Lung (tissue), 16 donors: Measurements from ENCODE around the gene IGSF23. TPM values are rescaled to one million over a fixed set of nuclear protein-coding genes. Genes with fewer than 3 reads are reported as not detected.

ENCODE experiments used
- ATAC-seq: fragments of 200-7000 bp; cut with Tn5 transposase; one replicate; pipeline ENCODE4 v1.9.1; 2020; ENCODE audit warnings: moderate number of reproducible peaks; ENCODE audit not compliant: insufficient read depth, low FRiP score
- DNase-seq, 3 donors: peaks; one replicate each; pipeline ENCODE4 v3.0.0-alpha.2; 2013 to 2017
- H3K27ac ChIP-seq, 2 donors: one replicate each; pipeline ENCODE4 v1.5.1; 2013; ENCODE audit warnings: mild to moderate bottlenecking in 2 of 2, moderate library complexity in 2 of 2, control low read depth in 1 of 2, inconsistent platforms in 1 of 2, low read depth in 1 of 2, low read length in 1 of 2
- H3K27me3 ChIP-seq, 3 donors: one replicate each; pipeline ENCODE4 v1.5.1; 2013; ENCODE audit warnings: low read length in 2 of 3; ENCODE audit not compliant: control insufficient read depth in 3 of 3, insufficient read depth in 3 of 3
- H3K36me3 ChIP-seq, 4 donors: one replicate each; pipeline ENCODE4 v1.5.1; 2013; ENCODE audit warnings: low read length in 4 of 4, mild to moderate bottlenecking in 1 of 4, moderate library complexity in 1 of 4; ENCODE audit not compliant: control insufficient read depth in 4 of 4, insufficient read depth in 4 of 4
- H3K4me1 ChIP-seq, 5 donors: one replicate each; pipeline ENCODE4 v1.5.1; 2013; ENCODE audit warnings: low read length in 5 of 5, mild to moderate bottlenecking in 2 of 5, moderate library complexity in 1 of 5; ENCODE audit not compliant: control insufficient read depth in 5 of 5, insufficient read depth in 5 of 5
- H3K4me3 ChIP-seq: one replicate; pipeline ENCODE4 v1.5.1; 2013; ENCODE audit warnings: mild to moderate bottlenecking, control low read depth, moderate library complexity
- H3K9ac ChIP-seq, 2 donors: one replicate each; pipeline ENCODE4 v1.5.1; 2013; ENCODE audit warnings: low read length in 2 of 2, control low read depth in 1 of 2; ENCODE audit not compliant: insufficient read depth in 1 of 2
- H3K9me3 ChIP-seq, 4 donors: one replicate each; pipeline ENCODE4 v1.5.1; 2013; ENCODE audit warnings: low read length in 3 of 4, mild to moderate bottlenecking in 1 of 4, moderate library complexity in 1 of 4; ENCODE audit not compliant: control insufficient read depth in 4 of 4, insufficient read depth in 3 of 4
- WGBS, 2 donors: extraction: QIAGEN DNeasy Blood & Tissue Kit; methylation state at CpG; one replicate each; pipeline ENCODE4 v1.1.7; 2013; 5-methylcytosine and 5-hydroxymethylcytosine counted together
- long read RNA-seq, 5 donors: transcript quantifications; one replicate each; lab custom pipeline, GENCODE V29; 2026
- polyA plus RNA-seq, 2 donors: library from polyadenylated mRNA; stranded (reverse); fragments of 200-250 nt; gene quantifications; one replicate each; pipeline ENCODE4 v1.2.1, GENCODE V29; 2013
- total RNA-seq, 2 donors: library from RNA; depleted of rRNA in 1 of 2; stranded (reverse); fragments of >200 nt in 1 of 2; gene quantifications; one replicate each; pipeline ENCODE4 v1.2.1, GENCODE V29; 2014 to 2021
- TF ChIP-seq, protein P1 (sequence below): IDR thresholded peaks from 2 replicates; pipeline ENCODE4 v1.5.1; 2012; ENCODE audit warnings: mild to moderate bottlenecking; ENCODE audit errors: control extremely low read depth, extremely low read depth
- donor health status: control.
- donor health status: control.
- donor health status: Bipolar disorder and iron deficiency.
- donor health status: healthy.
- donor health status: DM: yes; HTN: yes; CAD: no.

The IGSF23 gene
- total RNA-seq (not detected), polyA plus RNA-seq (not detected)
- long read RNA-seq, donor 1: 0 reads
- long read RNA-seq, donor 2: 0 reads
- long read RNA-seq, donor 3: 0 reads
- long read RNA-seq, donor 4: 0 reads
- long read RNA-seq, donor 5: 0 reads

DNA sequence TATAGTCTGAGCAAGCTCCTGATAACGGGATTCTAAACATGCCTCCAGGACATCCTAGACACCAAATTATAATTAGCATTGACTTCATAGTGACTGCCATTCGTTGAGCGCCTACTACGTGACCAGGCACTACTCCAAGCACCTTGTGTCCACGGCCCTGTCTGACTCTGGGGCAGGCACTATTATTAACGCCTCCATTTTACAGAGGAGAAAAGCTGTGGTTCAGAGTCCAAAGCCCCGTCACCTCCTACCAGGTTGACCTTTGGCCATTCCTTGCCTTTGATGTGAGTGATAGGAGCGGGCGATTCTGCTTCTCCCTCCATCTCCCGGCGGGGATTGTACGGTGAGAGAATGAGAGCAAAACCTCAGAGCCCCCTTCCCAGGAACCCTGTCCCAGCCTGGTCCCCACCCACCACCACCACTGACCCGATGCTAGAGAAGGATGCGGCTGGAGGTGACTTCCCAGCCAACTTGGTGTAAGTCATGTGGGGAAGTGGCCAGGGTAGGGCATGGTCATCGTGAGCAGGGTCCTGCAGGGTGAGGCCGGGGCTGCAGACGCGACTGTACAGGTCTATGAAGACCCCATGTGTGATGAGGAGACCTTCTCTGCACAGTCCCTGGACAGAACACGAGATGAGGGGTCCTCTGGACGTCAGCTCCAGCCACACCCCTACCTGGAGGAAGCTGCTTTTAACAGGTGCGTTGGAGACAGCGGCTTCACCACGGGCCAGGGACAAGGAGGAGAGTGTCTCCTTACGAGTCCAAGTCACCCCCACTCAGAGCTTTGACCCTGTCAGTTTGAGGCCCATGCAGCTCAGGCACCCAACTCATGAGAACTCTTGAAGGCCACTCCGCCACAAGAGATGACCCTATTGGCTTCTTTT, at the start of gene IGSF23:
TSS of gene IGSF23 (plus strand) at position 269 of the 884 bp plus-strand sequence. CDS start at position 352, 83 bp downstream.
- H3K9ac ChIP-seq: no peak within 1 kb of the TSS
- peaks cover 0 to 3% (median 0%) of the 10 kb centered on the region in 5 donors for H3K4me1 ChIP-seq
- H3K9me3 ChIP-seq: no peaks in the 10 kb centered on the region
- DNase-seq: no peak
- 84 to 96% methylated on average over 25 of the region's 25 CpGs for WGBS, 2 donors
- no peaks in the 10 kb centered on the region for H3K27me3 ChIP-seq
- no peak within 1 kb of the TSS for H3K4me3 ChIP-seq
- TF ChIP-seq, protein P1, sequence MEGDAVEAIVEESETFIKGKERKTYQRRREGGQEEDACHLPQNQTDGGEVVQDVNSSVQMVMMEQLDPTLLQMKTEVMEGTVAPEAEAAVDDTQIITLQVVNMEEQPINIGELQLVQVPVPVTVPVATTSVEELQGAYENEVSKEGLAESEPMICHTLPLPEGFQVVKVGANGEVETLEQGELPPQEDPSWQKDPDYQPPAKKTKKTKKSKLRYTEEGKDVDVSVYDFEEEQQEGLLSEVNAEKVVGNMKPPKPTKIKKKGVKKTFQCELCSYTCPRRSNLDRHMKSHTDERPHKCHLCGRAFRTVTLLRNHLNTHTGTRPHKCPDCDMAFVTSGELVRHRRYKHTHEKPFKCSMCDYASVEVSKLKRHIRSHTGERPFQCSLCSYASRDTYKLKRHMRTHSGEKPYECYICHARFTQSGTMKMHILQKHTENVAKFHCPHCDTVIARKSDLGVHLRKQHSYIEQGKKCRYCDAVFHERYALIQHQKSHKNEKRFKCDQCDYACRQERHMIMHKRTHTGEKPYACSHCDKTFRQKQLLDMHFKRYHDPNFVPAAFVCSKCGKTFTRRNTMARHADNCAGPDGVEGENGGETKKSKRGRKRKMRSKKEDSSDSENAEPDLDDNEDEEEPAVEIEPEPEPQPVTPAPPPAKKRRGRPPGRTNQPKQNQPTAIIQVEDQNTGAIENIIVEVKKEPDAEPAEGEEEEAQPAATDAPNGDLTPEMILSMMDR: no peak
- no peaks in the 10 kb centered on the region for H3K36me3 ChIP-seq
- ATAC-seq: no peak
- no peak within 1 kb of the TSS for H3K27ac ChIP-seq

DNA sequence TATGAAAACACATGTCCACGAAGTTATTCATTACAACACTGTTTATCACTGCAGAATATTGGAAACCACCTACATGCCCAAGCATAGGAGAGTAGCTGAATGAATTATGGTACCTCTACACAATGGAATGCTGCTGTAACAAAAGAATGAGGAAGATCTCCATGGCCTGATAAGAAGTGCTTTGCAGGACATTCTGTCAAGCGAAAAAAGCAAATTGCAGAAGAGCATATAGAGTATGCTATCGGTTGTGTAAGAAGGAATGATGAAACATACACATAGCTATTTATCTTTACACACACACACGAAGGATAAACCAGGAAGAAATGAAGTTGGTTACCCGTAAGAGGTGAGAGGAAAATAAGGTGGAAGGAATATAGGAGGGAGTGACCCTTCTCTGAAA, 46.4 kb upstream of the IGSF23 start:
- WGBS, 2 donors: 26 to 36% methylated on average over 5 of the region's 5 CpGs
- DNase-seq: no peak
- no peaks in the 10 kb centered on the region for H3K36me3 ChIP-seq
- H3K27me3 ChIP-seq: peaks cover 0 to 3% (median 3%) of the 10 kb centered on the region in 3 donors
- no peaks in the 10 kb centered on the region for H3K9me3 ChIP-seq
- H3K27ac ChIP-seq: no peak overlapping the region
- H3K9ac ChIP-seq: no peak overlapping the region
- no peak for ATAC-seq
- H3K4me1 ChIP-seq: no peaks in the 10 kb centered on the region
- H3K4me3 ChIP-seq: no peak overlapping the region
- TF ChIP-seq, protein P1: no peak

DNA sequence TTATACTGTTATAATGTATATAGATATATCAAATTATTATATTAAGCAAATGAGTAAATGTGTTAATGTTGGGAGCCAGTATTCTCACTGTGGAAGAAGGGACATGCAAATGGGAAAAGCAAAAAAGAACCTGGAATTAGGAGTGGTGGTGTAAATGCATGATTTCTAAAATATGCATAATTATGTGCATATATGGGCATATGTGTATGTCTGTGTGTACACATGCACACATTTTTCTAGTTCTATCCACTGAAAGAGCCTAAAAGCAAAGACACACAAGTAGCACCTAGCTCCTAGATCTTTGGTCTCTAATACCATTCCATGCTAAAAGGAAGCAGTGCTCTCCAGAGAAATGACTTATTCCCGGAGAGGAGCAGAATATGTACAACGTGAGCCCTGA, 45.6 kb upstream of the IGSF23 start:
- Histone ChIP-seq H3K27ac (no peak overlapping the region), H3K4me1 (no peaks in the 10 kb centered on the region), H3K36me3 (no peaks in the 10 kb centered on the region), H3K9ac (no peak overlapping the region), H3K4me3 (no peak overlapping the region), H3K27me3 (peaks cover 0 to 3% (median 3%) of the 10 kb centered on the region in 3 donors), H3K9me3 (no peaks in the 10 kb centered on the region)
- no peak for ATAC-seq
- WGBS, 2 donors: 69 to 86% methylated on average over 2 of the region's 2 CpGs
- DNase-seq: no peak
- TF ChIP-seq, protein P1: no peak
